HG02798 (cell line): ENCODE data around the gene CCNL1.
"Not testable (repeated sequence)": the region's sequence is repeated elsewhere in the genome, so short reads cannot be mapped to it uniquely, and the experiment has no call there.

ENCODE experiments used
- ATAC-seq: cut with Tn5 transposase; IDR thresholded peaks from one replicate; pipeline ENCODE4 v1.9.1; 2021; ENCODE audit warnings: mild to moderate bottlenecking; ENCODE audit not compliant: unreplicated experiment, poor library complexity

Gene CCNL1

DNA sequence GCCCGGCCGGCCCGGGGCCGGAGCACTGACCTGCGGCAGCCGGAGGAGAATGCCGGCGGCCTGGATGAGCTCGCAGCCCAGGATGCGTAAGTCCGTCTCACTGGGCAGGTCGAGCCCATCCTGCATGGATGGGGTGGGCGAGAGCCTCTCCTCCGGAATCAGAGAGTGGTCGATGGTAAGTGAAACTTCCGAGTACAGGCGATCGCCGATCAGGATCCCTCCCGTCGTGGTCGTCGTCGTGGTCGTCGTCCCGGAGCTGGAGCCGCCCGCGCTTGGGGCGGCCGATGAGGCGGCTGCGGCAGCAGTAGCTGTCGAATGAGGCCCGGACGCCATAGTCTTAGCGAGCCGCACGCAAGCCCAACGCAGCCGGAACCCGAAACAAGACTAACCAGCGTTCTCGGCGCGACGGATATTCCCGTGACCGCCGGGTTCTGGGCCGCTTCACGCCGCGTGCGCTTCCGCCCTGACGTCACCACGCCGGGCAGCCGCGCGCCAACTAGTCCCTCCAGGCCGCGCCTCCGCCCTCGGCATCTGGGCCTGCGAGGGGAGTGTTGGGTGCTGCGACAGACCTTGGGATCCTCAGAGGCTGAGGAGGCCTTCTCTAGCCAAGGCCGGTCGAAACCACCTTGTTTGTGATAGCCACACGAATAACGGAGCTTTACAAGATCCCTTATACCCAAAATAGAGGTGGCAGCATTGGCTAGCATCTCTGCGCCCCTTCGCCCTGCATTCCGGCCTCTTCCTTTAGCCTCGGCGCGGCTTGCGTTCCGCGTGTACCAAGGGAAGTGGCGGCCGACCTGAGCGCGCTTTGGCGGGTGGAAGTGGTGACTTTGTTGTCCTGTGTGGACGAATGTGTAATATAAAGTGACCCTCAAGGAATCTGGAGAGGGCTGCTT is at the start of gene CCNL1:
Gene CCNL1, minus strand, starts transcription at position 386 of the 896 bp plus-strand sequence. Its CDS starts 53 bp downstream, at position 333.
- ATAC-seq, result peak; percentile 85

DNA sequence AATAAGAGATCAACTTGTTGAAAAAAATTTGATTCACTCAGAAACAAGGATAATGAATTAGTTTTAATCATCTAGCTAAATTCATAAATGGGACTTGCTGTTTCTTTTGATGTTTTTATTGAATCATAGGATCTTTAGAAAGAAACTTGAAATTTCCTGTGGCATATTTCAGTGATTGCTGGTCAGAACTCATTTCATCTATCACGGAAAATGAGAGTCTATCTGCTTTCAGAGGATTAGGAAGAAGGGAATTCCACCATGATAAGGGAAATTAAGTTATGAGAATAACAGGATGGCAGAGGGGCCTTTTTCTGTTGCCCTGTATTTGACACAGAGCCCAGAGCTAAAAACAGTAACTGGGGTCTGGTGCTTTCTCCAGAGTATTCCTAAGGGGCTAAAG is 44.9 kb upstream of the CCNL1 start:
- no peak for ATAC-seq

DNA sequence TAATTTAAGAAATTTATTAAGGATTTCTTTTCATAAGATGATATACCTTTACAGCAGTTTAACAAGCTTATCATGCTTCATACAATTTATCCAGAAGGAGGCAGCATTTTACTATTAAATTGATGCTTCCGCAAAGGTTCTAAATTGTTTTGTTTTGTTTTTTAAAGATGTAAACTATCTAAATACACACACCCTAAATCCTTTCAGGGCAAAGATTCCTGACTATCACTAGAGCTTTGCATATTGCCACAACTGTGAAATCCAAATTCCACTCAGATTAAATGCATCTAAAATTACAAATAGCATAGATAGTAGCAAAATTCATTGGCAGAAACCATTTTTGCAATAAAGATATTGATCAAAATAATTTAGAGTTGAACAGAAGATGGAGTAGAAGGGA is 44.5 kb upstream of the CCNL1 start:
- no peak for ATAC-seq

- peak; percentile 84 for ATAC-seq
Observed at GRCh38 chr3:157201648-157202278, 41.8 kb upstream of the CCNL1 start.

DNA sequence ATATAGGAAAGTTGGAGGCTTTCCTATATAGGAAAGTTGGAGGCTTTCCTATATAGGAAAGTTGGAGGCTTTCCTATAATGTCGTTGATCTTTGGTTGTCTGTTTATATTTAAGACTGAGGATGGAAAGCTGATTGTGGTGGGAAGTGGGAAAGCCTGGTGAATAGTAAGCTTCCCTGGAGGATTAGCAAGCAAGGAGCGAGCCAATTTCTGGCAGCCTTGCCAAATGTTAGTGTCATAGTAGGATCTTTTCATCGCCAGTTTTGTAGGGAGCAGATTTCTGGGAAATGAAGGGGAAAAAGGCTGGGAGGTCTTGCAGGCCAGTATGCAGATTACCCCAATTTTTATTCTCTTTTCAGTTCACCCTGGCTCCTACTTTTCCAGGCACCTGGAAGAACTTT is 39.9 kb upstream of the CCNL1 start:
- ATAC-seq, result no peak

DNA sequence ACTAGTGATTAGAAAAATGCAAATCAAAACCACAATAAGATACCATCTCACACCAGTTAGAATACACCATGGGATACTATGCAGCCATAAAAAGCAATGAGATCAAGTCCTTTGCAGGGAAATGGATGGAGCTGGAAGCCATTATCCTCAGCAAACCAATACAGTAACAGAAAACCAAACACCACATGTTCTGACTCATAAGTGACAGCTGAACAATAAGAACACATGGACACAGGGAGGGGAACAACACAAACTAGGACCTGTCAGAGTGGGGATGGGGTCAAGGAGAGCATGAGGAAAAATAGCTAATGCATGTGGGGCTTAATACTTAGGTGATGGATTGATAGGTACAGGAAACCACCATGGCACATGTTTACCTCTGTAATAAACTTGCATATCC is 36.0 kb upstream of the CCNL1 start:
- no peak for ATAC-seq

- ATAC-seq, result not testable (repeated sequence)
Observed at GRCh38 chr3:157191149-157191548, 31.2 kb upstream of the CCNL1 start.

- no peak for ATAC-seq
Observed at GRCh38 chr3:157190380-157190872, 30.5 kb upstream of the CCNL1 start.

GRCh38 chr3:157188391-157188790 is 28.4 kb upstream of the CCNL1 start:
- no peak for ATAC-seq

DNA sequence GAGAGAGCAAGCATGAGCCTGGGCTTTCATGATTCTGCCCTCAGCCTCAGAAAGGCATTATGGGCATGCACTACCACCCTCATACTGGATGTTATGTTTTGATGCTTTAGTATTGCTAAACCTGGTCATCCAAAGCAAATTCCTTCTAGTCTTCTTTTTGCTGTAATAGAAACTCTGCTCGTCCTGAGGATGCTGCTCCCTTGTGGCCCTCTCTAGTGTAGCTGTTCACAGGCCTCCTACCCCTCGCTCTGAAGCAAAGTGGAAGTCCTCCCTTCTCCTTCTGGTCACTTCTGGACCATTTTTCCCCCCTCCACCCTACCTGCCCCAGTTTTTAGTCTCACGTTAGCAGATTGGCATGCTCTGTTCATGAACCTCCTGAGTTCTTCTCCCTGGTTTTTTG is 22.9 kb upstream of the CCNL1 start:
- ATAC-seq, result no peak

DNA sequence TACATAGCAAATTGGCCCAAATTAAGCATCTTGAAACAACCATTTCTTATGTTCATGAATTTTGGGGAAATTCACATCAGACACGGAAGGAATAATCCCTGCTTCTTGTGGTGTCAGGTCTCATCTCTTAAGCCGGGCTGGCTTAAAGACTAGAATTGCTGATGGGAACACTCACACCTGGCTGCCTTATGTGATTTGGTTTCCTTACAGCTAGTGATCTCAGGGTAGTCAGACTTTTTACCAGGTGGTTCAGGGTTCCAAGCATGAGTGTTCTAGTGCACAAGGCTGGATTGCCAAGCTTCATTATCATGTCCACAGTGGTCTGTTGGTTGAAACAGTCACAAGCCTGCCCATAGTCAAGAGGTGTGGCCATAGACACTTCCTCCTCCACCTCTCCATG is 20.3 kb upstream of the CCNL1 start:
- ATAC-seq, result no peak

DNA sequence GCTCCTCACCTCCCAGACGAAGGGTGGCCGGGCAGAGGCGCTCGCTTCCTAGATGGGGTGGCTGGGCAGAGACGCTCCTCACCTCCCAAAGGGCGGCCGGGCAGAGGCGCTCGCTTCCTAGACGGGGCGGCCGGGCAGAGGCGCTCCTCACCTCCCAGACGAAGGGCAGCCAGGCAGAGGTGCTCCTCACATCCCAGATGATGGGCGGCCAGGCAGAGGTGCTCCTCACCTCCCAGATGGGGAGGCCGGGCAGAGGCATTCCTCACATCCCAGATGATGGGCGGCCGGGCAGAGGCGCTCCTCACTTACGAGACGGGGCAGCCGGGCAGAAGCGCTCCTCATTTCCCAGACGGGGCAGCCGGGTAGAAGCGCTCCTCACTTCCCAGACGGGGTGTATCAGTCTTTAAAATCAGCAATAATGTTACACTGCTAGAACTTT is 19.4 kb upstream of the CCNL1 start:
- no peak for ATAC-seq

DNA sequence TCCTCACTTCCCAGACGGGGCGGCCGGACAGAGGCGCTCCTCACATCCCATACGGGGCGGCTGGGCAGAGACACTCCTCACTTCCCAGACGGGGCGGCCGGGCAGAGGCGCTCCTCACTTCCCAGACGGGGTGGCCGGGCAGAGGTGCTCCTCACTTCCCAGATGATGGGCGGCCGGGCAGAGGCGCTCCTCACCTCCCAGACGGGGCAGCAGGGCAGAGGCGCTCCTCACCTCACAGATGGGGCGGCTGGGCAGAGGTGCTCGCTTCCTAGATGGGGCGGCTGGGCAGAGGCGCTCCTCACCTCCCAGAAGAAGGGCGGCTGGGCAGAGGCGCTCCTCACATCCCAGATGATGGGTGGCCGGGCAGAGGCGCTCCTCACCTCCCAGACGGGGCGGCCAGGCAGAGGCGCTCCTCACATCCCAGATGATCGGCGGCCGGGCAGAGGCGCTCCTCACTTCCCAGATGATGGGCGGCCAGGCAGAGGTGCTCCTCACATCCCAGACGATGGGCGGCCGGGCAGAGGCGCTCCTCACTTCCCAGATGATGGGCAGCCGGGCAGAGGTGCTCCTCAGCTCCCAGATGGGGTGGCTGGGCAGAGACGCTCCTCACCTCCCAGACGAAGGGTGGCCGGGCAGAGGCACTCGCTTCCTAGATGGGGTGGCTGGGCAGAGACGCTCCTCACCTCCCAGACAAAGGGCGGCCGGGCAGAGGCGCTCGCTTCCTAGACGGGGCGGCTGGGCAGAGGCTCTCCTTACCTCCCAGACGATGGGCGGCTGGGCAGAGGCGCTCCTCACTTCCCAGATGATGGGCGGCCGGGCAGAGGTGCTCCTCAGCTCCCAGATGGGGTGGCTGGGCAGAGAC is 18.8 kb upstream of the CCNL1 start:
- ATAC-seq, result not testable (repeated sequence)

DNA sequence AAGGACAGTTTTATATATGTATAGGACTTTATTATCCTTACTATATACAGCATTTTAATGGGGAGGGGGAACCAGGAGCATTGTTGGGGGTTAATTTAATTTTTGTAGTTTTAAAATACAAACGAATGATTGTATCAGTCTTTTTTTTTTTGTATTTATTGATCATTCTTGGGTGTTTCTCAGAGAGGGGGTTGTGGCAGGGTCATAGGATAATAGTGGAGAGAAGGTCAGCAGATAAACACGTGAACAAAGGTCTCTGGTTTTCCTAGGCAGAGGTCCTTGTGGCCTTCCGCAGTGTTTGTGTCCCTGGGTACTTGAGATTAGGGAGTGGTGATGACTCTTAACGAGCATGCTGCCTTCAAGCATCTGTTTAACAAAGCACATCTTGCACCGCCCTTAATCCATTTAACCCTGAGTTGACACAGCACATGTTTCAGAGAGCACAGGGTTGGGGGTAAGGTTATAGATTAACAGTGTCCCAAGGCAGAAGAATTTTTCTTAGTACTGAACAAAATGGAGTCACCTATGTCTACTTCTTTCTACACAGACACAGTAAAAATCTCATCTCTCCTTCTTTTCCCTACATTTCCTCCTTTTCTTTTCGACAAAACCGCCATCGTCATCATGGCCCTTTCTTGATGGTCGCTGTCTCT is 18.0 kb upstream of the CCNL1 start:
- ATAC-seq, result not testable (repeated sequence)

DNA sequence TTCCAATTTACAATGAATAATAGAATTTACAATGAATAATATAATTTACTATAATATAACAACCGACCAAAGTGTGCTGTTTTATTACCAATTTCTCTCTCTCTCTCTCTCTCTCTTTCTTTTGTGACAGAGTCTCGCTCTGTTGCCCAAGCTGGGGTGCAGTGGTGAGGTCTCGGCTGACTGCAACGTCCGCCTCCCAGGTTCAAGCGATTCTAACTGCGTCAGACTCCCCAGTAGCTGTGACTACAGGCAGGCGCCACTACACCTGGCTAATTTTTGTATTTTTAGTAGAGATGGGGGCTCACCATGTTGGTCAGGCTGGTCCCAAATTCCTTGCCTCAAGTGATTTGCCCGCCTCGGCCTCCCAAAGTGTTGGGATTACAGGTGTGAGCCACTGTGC is 17.0 kb upstream of the CCNL1 start:
- ATAC-seq, result no peak

- no peak for ATAC-seq
Observed at GRCh38 chr3:157175691-157176507, 16.0 kb upstream of the CCNL1 start.

GRCh38 chr3:157174649-157175498 is 14.9 kb upstream of the CCNL1 start:
- peak; percentile 95 for ATAC-seq

DNA sequence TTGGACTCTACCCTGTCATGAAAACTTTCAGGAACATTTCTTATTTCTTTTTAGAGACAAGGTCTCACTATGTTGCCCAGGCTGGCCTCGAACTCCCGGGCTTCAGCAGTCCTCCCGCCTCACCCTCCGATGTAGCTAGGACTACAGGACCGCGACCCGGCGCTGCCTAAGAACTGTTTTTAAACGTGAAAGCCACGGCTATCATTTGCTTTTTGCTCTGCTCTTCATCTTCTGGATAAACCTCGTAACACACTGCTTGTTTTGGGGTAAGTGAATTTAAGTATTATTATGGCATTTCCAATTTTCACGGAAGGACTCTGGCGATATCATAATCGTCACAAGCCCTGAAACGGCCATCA is 14.3 kb upstream of the CCNL1 start:
- ATAC-seq, result peak; percentile 2
